Lung (tissue), 12 donors: ENCODE measurements around the gene CYP4B1. TPM values are rescaled to one million over a fixed set of nuclear protein-coding genes. Genes with fewer than 3 reads are reported as not detected.
A peak's percentile ranks its signal among the peaks of the same experiment; 100 is the strongest.

Experiments used
- ATAC-seq: fragments of 200-7000 bp; cut with Tn5 transposase; one replicate; pipeline ENCODE4 v1.9.1; 2020; ENCODE audit warnings: moderate number of reproducible peaks; ENCODE audit not compliant: insufficient read depth, low FRiP score
- DNase-seq, 3 donors: peaks; one replicate each; pipeline ENCODE4 v3.0.0-alpha.2; 2013 to 2017
- H3K27ac ChIP-seq, 2 donors: one replicate each; pipeline ENCODE4 v1.5.1; 2013; ENCODE audit warnings: mild to moderate bottlenecking in 2 of 2, moderate library complexity in 2 of 2, control low read depth in 1 of 2, inconsistent platforms in 1 of 2, low read depth in 1 of 2, low read length in 1 of 2
- H3K27me3 ChIP-seq, 3 donors: one replicate each; pipeline ENCODE4 v1.5.1; 2013; ENCODE audit warnings: low read length in 2 of 3; ENCODE audit not compliant: control insufficient read depth in 3 of 3, insufficient read depth in 3 of 3
- H3K36me3 ChIP-seq, 4 donors: one replicate each; pipeline ENCODE4 v1.5.1; 2013; ENCODE audit warnings: low read length in 4 of 4, mild to moderate bottlenecking in 1 of 4, moderate library complexity in 1 of 4; ENCODE audit not compliant: control insufficient read depth in 4 of 4, insufficient read depth in 4 of 4
- H3K4me1 ChIP-seq, 5 donors: one replicate each; pipeline ENCODE4 v1.5.1; 2013; ENCODE audit warnings: low read length in 5 of 5, mild to moderate bottlenecking in 2 of 5, moderate library complexity in 1 of 5; ENCODE audit not compliant: control insufficient read depth in 5 of 5, insufficient read depth in 5 of 5
- H3K4me3 ChIP-seq: one replicate; pipeline ENCODE4 v1.5.1; 2013; ENCODE audit warnings: mild to moderate bottlenecking, control low read depth, moderate library complexity
- H3K9ac ChIP-seq, 2 donors: one replicate each; pipeline ENCODE4 v1.5.1; 2013; ENCODE audit warnings: low read length in 2 of 2, control low read depth in 1 of 2; ENCODE audit not compliant: insufficient read depth in 1 of 2
- H3K9me3 ChIP-seq, 4 donors: one replicate each; pipeline ENCODE4 v1.5.1; 2013; ENCODE audit warnings: low read length in 3 of 4, mild to moderate bottlenecking in 1 of 4, moderate library complexity in 1 of 4; ENCODE audit not compliant: control insufficient read depth in 4 of 4, insufficient read depth in 3 of 4
- CTCF ChIP-seq: IDR thresholded peaks from 2 replicates; pipeline ENCODE4 v1.5.1; 2012; ENCODE audit warnings: mild to moderate bottlenecking; ENCODE audit errors: control extremely low read depth, extremely low read depth
- WGBS, 2 donors: extraction: QIAGEN DNeasy Blood & Tissue Kit; methylation state at CpG; one replicate each; pipeline ENCODE4 v1.1.7; 2013; 5-methylcytosine and 5-hydroxymethylcytosine counted together
- polyA plus RNA-seq, 2 donors: library from polyadenylated mRNA; stranded (reverse); fragments of 200-250 nt; gene quantifications; one replicate each; pipeline ENCODE4 v1.2.1, GENCODE V29; 2013
- total RNA-seq, 2 donors: library from RNA; depleted of rRNA in 1 of 2; stranded (reverse); fragments of >200 nt in 1 of 2; gene quantifications; one replicate each; pipeline ENCODE4 v1.2.1, GENCODE V29; 2014 to 2021
- donor health status: control.
- donor health status: control.
- donor health status: Bipolar disorder and iron deficiency.
- donor health status: healthy.
- donor health status: DM: yes; HTN: yes; CAD: no.

CYP4B1 gene
- total and polyA plus RNA-seq, 4 donors, result 75.7 to 180 (median 157) TPM

- no peak for DNase-seq
- Histone ChIP-seq H3K27me3 (no peaks in the 10 kb centered on the region), H3K27ac (no peak overlapping the region), H3K9ac (no peak overlapping the region), H3K4me1 (peaks cover 0 to 10% (median 4%) of the 10 kb centered on the region in 5 donors), H3K4me3 (no peak overlapping the region), H3K36me3 (no peaks in the 10 kb centered on the region), H3K9me3 (peaks cover 0 to 5% (median 2%) of the 10 kb centered on the region in 4 donors)
- TF ChIP-seq CTCF, result no peak
- ATAC-seq, result no peak
- WGBS, 2 donors, result 92 to 95% methylated on average over 2 of the region's 2 CpGs
Measured at GRCh38 chr1:46764402-46764801, 34.4 kb upstream of the CYP4B1 start.

GRCh38 chr1:46767649-46768282, 31.1 kb upstream of the CYP4B1 start:
- H3K36me3 ChIP-seq, result no peaks in the 10 kb centered on the region
- 45 to 65% methylated on average over 4 of the region's 4 CpGs for WGBS, 2 donors
- peak; percentile 81 for ATAC-seq
- H3K4me1 ChIP-seq, result peaks cover 0 to 10% (median 4%) of the 10 kb centered on the region in 5 donors
- H3K4me3 ChIP-seq, result no peak overlapping the region
- H3K9ac ChIP-seq, result no peak overlapping the region
- H3K27ac ChIP-seq, result peak overlapping the region in 1 of 2 donors; percentile 91
- DNase-seq, result peak; percentile 68 to 83 (median 77)
- no peak for TF ChIP-seq CTCF
- H3K9me3 ChIP-seq, result peaks cover 0 to 26% (median 13%) of the 10 kb centered on the region in 4 donors
- H3K27me3 ChIP-seq, result no peaks in the 10 kb centered on the region

- peaks cover 0 to 26% (median 13%) of the 10 kb centered on the region in 4 donors for H3K9me3 ChIP-seq
- no peaks in the 10 kb centered on the region for H3K27me3 ChIP-seq
- no peak overlapping the region for H3K9ac ChIP-seq
- 69 to 72% methylated on average over 5 of the region's 5 CpGs for WGBS, 2 donors
- peak overlapping the region in 1 of 2 donors; percentile 85 for H3K27ac ChIP-seq
- ATAC-seq, result no peak
- no peaks in the 10 kb centered on the region for H3K36me3 ChIP-seq
- TF ChIP-seq CTCF, result no peak
- H3K4me3 ChIP-seq, result no peak overlapping the region
- peaks cover 0 to 9% (median 4%) of the 10 kb centered on the region in 5 donors for H3K4me1 ChIP-seq
- no peak for DNase-seq
Measured at GRCh38 chr1:46768445-46768844, 30.4 kb upstream of the CYP4B1 start.
